Ramos (cell line): ENCODE results near the gene SNTA1.
"Not testable (repeated sequence)": the region's sequence is repeated elsewhere in the genome, so short reads cannot be mapped to it uniquely, and the experiment has no call there.

Source experiments
- in situ Hi-C: fragments of 300-500 bp; cut with MboI; formaldehyde crosslinking; loops from one replicate; pipeline ENCODE4 v1.14.3; 2022; ENCODE audit warnings: low sequenced_read_pairs; ENCODE audit not compliant: unreplicated experiment

Gene SNTA1

DNA sequence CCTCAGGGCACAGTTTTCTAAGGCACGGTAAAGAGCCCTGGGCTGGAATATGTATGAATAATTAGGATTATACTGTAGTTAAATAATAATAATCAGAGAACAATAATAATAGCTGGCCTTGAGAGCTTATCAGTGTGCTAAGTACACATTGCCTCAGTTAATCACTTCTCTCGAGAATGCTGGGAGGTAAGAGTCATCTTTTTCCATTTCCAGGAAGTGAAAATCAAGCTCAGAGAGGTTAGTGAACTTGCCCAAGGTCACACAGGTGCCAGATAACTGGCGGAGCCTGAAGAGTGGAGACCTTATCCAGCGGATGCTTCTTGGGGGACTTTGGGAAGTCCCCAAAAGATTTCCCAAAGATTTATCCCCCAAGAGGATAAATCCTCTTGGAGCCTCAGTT lies 26.9 kb upstream of the SNTA1 start:
- in situ Hi-C loops, result loop anchor here (25.0 kb wide), 1 partner anchor 642 kb away; the partner anchor contains the start of gene EIF2S2

DNA sequence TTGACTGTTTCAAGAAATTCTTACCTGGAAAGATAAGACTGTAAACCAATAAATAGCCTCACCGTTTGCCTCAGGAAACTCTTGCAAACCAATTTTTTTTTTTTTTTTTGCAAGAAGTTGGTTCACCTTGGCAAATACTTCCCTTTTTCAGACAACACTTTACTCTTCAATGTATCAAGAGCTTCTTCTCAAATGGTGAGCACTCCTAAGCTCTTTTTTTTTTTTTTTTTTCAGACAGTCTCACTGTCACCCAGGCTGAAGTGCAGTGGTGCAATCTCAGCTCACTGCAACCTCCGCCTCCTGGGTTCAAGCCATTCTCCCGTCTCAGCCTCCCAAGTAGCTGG lies 22.7 kb upstream of the SNTA1 start:
- in situ Hi-C loops, result loop anchor here (25.0 kb wide), 1 partner anchor 646 kb away; the partner anchor contains the start of gene EIF2S2

DNA sequence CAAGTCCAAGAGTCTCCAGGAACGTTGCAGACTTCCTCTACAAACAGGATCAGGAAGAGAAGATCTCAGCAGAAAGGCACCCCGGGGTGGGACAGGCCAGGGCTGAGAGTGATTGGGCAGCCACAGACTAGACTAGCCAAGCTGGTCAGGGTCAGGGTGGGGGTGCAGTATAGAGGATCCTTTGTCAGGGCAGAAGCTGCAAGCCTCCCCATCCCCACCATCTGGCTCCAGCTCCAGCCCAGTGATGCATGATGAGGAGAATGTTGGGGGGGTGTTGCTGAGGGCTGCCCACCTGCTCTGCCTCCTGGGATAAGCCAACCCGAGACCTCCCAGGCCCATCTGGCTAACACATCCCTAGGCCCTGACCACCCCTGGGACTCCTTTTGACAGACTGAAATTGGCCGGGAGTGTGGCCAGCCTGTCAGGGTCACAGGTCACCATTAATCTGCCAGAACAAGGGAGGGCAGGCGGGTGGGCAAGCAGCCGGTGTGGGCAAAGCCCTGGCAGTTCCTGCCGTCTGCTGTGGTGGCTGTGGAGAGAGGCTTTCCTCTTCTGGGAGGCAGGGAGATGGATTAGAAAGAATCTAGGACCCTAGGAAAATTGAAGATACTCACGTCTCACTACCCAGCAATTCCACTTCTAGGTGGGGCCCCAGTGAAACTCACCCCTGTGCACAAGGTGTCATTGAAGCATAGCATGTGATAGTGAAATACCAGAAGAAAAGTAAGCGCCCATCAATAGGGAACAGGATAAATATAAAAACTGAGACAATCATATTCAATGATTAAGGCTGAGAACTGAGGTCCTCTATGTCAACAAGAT lies 22.1 kb upstream of the SNTA1 start:
- in situ Hi-C loops, result loop anchor here (25.0 kb wide), 1 partner anchor 647 kb away; the partner anchor contains the start of gene EIF2S2

DNA sequence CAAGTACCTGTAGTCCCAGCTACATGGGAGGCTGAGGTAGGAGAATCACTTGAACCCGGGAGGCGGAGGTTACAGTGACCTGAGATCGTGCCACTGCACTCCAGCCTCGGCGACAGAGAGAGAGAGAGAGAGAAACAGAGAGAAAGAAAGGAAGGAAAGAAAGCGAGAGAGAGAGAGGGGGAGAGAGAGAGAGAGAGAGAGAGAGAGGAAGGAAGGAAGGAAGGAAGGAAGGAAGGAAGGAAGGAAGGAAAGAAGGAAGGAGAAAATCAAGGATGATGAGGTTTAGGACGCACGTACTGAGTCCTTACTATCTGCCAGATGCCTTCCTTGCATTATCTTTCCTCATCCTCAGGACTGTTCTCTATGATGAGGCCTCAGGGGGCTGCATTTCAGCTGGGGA lies 21.2 kb upstream of the SNTA1 start:
- in situ Hi-C loops, result loop anchor here (25.0 kb wide), 1 partner anchor 648 kb away; the partner anchor contains the start of gene EIF2S2

DNA sequence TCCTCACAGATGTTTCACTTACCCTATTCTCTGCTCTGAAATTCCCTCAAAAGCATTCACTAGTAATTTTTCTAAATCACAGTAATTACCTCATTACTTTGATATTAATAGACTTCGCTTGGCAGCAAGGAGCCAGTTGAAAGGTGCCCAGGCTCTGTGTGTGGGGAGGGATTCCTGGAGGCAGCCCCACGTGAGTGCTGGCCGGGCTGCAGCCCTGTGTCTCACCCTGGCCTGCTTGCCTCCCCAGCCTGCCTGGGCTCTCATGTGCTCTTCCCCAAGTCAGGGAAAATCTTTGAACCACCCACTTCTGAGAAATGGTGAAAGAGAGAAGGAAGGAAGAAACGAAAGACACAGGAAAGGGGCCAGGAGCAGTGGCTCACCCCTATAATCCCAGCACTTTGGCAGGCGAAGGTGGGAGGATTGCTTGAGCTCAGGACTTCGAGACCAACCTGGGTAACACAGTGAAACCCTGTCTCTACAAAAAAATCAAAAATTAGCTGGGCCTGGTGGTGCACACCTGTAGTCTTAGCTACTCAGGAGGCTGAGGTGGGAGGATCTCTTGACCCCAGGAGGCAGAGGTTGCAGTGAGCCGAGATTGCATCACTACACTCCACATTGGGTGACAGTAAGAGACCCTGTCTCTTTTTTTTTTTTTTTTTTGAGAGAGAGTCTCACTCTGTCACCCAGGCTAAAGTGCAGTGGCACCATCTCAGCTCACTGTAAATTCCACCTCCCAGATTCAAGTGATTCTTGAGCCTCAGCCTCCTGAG lies 20.0 kb upstream of the SNTA1 start:
- in situ Hi-C loops, result loop anchor here (25.0 kb wide), 1 partner anchor 649 kb away; the partner anchor contains the start of gene EIF2S2

DNA sequence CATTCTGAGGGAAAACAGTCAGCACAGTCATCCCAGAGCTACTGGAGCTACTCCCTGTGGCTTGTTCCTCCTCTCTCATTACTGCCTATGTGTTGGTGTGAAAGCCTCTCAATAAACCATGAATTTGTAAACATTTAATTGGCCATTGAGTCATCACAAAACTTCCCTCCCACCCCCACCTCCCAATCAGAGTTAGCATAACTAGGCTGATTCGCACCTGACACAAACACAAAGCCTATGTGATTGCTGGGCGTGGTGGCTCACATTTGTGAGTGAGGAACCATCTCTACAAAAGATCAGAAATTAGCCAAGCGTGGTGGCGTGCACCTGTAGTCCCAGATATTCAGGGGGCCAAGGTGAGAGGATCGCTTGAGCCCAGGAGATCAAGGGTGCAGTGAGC lies 17.1 kb upstream of the SNTA1 start:
- in situ Hi-C loops, result loop anchor here (25.0 kb wide), 1 partner anchor 652 kb away; the partner anchor contains the start of gene EIF2S2

DNA sequence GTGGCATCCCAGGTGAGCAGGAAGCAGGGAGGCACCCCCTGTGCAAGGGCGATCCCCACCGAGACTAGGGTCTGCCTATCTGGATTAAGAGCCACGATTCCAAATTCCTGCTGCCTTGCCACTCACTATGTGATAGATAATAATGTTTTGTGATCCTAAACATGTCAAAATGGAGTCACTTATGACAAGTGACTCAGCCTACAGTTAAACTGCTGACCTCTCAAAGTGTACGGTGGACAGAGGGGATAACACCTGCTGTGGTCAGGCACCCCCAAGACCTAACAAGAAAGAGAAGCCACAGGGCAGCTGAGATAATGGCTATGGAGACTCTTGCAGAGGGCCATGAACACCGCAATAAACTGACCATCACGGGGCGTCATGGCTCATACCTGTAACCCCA lies 16.0 kb upstream of the SNTA1 start:
- in situ Hi-C loops, result loop anchor here (25.0 kb wide), 1 partner anchor 653 kb away; the partner anchor contains the start of gene EIF2S2

DNA sequence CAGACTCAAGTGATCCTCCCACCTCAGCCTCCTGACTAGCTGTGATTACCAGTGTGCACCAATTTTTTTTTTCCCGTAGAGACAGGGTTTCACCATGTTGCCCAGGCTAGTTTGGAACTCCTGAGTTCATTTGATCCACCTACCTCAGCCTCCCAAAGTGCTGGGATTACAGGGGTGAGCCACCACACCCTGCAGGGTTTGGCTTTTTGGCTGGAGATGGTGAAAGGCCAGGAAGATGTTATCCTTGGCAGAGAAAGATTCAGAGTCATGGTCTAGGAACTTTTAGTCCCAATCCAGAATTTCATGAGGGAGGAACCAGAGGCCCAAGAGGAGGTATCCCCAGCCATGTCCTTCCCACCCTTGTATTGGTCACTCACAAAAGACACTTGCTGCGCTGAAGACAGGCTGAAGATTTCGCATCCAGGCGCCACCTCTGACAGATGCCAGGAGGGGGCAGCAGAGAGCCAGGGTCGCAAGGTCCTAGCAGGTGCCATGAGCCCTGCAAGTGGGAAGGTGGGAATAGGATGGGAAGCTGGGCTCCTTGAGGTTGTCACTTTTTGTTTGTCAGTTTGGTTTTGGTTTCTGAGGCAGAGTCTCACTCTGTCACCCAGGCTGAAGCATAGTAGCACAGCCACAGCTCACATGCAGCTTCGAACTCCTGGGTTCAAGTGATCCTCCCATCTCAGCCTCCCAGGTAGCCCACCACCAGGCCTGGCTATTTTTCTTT lies 13.5 kb upstream of the SNTA1 start:
- in situ Hi-C loops, result loop anchor here (25.0 kb wide), 1 partner anchor 655 kb away; the partner anchor contains the start of gene EIF2S2

DNA sequence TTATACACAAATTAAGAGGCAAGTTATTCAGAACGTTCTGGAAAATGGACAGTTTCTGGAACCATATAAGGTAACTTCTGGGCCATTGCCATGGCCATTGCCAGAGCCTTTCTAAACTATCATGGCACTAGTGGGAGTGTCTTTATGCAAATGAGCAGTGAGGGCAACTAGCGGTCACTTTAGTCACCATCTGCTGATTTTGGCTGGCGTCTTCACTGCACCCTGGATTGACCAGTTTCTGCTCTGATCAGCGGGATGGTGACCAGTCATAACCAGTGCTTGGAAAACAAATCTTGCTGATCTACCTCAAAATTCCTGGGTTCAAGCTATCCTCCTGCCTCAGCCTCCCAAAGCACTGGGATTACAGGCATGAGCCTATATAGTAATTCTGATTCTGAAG lies 7.3 kb upstream of the SNTA1 start:
- in situ Hi-C loops, result loop anchor here (5.0 to 25.0 kb wide), 2 partner anchors 201 to 661 kb away; partner anchors contain the start of gene EIF2S2

DNA sequence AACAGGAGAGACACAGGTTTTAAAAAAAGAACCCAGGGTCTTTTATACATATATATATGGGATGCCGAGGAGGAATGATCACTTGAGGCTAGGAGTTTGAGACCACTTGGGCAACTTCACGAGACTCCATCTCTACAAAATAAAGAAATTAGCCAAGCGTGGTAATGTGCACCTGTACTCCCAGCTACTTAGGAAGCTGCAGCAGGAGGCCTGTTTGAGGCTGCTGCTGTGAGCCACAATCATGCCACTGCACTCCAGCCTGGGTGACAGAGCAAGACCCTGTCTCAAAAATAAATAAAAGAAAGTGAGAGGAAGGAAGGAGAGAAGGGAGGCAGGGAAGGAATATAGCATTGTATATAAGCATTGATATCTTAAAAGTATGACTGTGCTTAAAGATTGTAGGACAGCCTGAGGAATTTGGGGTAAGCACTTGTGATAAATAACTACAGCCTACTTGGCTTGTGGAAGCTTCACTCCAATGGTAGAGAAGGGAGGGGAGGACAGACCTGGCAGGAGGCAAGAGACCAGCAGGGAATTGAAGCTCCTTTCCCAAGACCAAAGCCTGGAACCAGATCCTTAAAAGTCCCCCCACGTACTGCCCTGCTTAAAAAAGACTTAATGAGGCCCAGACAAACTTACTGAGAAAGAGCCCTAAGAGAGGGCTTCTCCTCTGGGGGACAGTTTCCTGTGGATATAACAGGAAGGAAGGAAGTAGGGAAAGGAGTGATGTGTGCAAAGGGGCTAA lies 2.5 kb upstream of the SNTA1 start:
- in situ Hi-C loops, result no loop called here

DNA sequence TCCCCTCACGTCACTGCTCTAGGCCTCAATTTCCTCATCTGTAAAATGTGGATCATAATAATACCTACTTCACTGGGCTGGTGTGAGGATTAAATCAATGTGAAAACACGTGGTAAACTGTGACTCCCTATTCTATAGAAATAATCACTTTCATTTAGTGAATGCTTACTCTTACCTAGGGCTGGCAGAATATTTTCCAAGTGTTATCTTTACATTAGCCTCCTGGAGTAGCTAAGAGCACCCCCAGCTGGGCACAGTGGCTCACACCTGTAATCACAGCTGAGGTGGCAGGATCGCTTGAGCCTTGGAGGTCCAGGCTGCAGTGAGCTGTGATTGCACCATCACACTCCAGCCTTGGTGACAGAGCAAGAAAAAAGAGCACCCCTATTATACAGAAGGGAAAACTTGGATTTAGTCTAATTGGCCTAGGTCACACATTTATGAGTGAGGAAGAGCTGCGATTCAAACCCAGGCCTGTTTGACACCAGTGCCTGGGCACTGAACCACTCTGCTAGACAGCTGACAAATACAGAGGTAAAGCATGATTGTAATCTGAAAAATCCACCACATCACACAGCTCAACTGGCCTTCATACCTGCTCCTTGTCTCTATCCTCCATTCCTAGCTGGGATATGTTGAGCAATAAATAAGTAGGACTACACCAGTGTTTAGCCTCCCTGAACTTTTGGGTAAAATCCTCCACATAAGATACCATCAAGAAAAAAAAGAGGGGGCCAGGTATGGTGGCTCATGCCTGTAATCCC lies 1.4 kb upstream of the SNTA1 start:
- in situ Hi-C loops, result no loop called here

DNA sequence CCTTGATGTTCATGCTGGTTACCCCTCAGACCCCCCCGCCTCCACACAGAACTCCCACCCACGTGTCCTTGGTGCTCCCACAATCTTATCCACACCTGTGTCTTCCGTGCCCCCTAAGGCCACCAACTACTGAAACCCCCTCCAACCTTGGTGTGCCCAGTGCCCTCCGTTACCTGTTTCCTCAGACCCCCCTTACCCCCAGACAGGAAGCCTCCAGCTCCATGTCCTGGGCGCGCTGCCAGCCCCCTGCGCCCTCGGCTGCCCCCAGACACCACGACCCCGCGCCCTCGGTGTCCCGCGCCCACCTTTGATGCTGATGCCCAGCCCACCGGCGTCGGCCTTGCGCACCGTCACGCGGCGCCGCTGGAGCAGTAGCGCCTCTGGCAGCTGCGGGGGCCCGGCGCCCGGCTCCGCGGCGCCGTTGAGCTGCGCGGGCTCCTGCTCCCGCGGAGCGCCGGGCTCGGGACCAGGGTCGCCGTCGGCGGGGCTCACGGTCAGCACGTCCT lies 504 bp downstream of the SNTA1 start:
- in situ Hi-C loops, result no loop called here

DNA sequence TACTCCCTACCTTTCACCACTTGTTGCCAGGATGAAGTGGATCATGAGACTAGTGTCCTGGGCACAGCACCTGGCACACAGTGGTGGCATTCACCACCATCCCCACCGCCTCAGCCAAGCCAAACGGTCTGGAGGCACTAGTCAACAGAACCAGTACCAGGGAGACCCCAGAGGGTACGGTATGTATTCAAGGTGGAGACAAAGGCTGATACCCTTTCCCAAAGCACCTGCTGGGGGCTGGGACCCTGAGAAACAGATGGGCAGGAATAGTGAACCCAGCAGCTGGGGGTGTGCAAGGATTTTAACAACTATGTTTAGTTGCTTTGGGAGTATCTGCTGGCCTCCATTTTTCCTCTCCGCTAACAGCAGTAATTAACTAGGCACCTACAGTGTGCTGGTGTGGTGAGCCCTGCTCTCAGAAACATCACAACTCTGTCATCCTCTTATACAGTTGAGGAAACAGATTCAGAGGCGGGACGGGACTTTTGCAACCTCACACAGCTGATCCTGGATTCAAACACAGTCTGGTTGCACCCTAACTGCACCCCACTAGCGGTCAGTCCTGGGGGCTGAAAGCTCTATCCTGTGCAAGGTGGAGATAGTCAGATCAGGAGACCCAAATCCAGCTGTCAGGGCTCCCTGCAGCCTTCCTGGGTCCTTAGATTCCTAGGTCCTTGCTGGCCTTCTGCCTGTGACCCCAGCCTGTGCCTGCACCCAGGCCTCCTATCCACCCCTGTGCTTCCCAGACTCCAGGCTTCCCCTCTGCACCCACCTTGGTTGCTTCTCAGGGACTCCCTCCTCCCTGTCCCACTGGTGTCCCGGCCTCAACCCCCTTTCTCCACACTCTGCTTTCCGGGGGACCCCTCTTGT lies 1.2 kb downstream of the SNTA1 start:
- in situ Hi-C loops, result no loop called here

DNA sequence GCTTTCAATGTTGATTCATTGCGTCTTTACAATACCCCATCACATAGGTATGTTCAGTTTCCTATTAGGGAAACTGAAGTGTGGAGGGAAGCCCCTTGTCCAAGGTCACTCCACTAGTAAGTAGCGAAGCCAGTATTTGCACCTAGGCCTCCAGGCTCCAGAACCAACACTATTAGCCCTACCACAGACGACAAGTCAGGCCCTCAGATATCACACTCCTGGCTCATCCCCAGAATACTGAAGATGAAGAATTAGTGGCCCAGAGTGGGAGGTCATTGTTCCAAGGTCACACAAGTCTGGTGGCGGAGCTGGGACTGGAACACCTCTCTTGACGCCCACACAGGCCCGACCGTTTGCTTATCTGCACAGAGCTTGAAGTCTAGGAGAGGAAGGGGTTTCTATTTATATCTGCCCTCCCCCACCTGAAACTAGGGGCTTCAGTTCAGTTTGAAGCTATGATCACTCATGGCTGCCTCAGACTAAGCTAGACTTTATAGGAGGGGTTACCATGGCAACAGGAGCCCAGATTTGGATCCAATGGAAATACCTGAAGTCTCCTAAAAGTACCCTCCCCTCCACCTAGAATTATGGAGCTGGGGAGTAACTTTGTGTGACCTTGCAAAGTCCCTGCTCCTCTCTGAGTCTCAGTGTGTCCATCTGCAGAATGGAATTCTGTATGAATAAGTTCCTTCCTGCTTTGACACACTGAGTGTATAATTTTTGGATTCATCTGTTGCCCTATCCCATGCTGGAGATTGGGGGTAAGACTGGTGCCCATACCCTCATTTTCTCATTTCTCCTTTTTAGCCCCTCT lies 2.2 kb downstream of the SNTA1 start:
- in situ Hi-C loops, result no loop called here

DNA sequence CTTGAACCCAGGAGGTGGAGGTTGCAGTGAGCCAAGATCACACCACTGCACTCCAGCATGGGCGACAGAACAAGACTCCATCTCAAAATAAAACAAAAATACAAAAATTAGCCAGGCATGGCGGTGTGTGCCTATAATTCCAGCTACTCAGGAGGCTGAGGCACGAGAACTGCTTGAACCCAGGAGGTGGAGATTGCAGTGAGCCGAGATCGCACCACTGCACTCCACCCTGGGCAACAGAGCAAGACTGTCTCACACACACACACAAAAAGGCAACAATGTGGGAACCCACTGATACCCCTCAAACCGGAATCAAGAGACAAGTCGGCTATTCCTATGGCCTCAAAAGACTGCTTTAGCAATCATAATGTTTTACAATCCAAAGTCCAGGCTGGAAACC lies 3.0 kb downstream of the SNTA1 start:
- in situ Hi-C loops, result not testable (repeated sequence)

DNA sequence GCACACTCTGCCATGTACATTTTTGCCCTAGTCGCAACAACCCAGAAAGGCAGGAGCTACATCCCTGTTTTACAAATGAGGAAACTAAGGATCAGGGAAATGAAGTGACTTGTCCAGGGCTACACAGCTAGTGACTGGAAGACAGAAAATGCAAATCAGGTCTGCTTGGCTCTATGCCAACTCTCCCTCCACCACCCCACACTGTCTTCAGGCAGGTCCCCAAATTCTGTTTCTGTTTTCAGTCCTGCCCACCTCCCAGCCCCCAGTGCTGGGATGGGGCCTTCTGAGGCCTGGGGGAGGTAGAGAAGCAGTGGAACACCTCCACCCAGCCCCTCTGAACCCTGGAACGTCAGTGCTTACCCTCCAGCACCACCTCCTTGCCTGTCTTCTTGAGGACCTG lies 5.1 kb downstream of the SNTA1 start:
- in situ Hi-C loops, result no loop called here
